Hindlimb muscle (tissue), 1 donor: Measurements from ENCODE around the gene LRSAM1. TPM values are rescaled to one million over a fixed set of nuclear protein-coding genes. Genes with fewer than 3 reads are reported as not detected.
"Not testable (repeated sequence)": the region's sequence is repeated elsewhere in the genome, so short reads cannot be mapped to it uniquely, and the experiment has no call there.

ENCODE experiments used
- DNase-seq: peaks from one replicate; pipeline ENCODE4 v3.0.0-alpha.2; 2013
- polyA plus RNA-seq: library from polyadenylated mRNA; unstranded; fragments of 120-200 nt; gene quantifications from one replicate; pipeline ENCODE4 v1.2.1, GENCODE V29; 2013; ENCODE audit not compliant: insufficient read length

Gene LRSAM1
- polyA plus RNA-seq, 1 donor, result 16.9 TPM

GRCh38 chr9:127463382-127463781 is 12.1 kb downstream of the LRSAM1 start:
- DNase-seq, result no peak

- DNase-seq, result peak; percentile 17
These were observed 12.6 kb downstream of the LRSAM1 start for GRCh38 chr9:127463911-127464310.

- not testable (repeated sequence) for DNase-seq
These were observed 15.2 kb downstream of the LRSAM1 start for GRCh38 chr9:127466407-127466917.

GRCh38 chr9:127467621-127468020 is 16.3 kb downstream of the LRSAM1 start:
- no peak for DNase-seq

GRCh38 chr9:127470662-127471061 is 19.4 kb downstream of the LRSAM1 start:
- DNase-seq, result no peak

DNA sequence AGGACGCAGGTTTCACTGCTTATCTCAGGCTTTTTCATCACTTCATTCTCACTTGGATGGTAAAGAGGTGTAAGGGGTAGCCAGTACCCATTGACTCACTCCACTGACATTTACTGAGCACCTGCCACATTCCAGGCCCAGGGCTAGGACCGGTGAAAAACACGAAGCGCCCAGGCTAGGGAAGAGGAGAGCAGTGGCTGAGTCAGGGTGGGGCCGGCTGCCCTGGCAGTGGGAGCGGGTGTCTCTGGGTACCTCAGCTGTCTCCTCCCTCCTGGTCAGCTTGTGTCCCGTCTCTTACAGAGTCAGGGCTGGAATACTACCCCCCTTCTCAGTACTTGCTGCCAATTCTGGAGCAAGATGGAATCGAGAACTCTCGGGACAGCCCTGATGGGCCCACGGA is 22.2 kb downstream of the LRSAM1 start:
- DNase-seq, result no peak

DNA sequence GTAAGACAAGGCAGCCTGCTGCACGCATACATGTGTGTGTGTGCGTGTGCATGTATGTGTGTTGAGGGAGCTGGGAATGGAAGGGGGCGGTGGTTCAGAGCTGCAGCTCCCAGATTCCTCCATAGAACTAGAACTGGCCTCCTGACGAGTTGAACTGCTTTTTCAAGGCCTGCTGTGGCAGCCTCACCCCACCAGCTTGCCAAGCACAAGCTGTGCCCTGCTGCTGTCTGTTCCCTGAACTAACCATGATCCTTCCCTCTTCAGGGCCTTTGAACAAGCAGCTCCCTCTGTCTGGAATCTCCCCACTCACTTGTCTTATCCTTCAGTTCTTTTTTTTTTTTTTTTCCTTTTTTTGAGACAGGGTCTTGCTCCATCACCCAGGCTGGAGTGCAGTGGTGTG is 22.6 kb downstream of the LRSAM1 start:
- DNase-seq, result no peak

DNA sequence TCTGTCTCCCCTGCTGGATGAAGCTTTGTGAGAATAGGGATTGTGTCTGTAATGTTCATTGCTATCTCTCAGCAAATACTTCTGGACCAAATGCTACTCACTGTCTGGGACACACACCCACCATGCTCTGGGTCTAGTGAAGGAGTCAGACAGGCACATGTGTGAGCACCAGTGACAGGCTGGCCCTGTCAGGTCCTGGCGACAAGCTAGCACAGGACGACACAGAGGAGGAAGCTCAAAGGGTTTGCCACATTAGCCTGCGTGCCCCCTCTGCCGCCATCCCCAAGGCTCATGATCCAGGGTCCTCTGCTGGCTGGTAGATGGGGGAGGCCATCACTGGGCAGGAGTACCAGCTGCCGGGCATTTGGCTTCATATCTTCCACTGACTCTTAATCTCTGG is 23.3 kb downstream of the LRSAM1 start:
- DNase-seq, result no peak

- no peak for DNase-seq
These were observed 28.3 kb downstream of the LRSAM1 start for GRCh38 chr9:127479507-127480081.

GRCh38 chr9:127482662-127483061 is 31.4 kb downstream of the LRSAM1 start:
- no peak for DNase-seq

GRCh38 chr9:127485995-127486394 is 34.7 kb downstream of the LRSAM1 start:
- DNase-seq, result no peak

GRCh38 chr9:127488946-127489345 is 37.6 kb downstream of the LRSAM1 start:
- DNase-seq, result no peak

GRCh38 chr9:127489471-127490115 is 38.3 kb downstream of the LRSAM1 start:
- no peak for DNase-seq

DNA sequence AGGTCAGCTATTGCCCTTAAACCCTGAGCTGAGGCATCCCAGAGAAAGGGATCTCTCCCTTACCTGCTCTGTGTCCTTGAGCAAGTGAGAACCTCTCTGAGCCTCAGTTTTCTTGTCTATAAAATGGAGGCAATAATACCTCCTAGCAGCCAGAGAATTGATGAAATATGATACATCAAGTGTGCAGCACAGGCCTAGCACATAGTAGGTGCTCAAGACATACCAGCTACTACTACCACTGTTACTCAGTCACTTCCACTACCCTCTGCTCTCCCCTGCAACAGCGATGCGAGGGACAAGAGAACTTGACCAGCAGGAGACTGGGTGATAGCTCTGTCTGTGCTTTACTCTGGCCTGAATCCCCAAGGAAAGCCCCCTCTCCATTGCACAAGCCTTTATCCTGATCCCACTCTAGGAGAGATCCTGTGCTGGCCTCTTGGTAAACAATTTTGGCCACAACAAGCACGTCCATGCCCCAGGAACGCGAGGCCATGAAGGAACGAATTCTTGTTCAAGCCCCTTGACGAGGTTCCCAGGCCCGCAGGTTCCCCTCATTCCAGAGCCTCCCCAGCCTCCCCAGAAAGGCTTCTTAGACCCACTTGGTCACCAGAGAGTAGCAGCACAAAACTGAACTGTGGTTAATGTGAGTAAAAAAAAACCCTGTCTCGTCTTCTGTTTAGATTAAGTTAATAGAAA is 39.4 kb downstream of the LRSAM1 start:
- no peak for DNase-seq

- no peak for DNase-seq
These were observed 40.2 kb downstream of the LRSAM1 start for GRCh38 chr9:127491516-127491915.

- DNase-seq, result no peak
These were observed 41.3 kb downstream of the LRSAM1 start for GRCh38 chr9:127492616-127493015.

- no peak for DNase-seq
These were observed 42.4 kb downstream of the LRSAM1 start for GRCh38 chr9:127493592-127494303.

DNA sequence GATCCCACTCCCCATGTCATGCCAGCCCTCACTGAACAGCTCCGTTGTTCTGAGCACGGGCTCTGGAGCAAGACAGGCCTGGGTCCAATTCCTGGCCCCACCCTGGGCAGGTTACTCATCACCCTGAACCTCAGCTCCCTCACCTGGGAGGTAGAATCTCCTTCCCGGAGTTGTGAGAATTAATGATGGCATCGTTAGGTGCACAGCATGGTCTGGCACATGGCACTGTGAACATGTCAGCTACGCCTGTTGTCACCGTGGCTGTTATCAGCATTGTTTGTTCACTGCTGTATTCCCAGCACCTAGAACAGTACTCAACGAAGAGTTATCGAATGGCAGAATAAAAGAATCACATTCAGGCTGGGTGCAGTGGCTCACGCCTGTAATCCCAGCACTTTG is 43.0 kb downstream of the LRSAM1 start:
- no peak for DNase-seq

- DNase-seq, result no peak
These were observed 44.7 kb downstream of the LRSAM1 start for GRCh38 chr9:127495884-127496555.

GRCh38 chr9:127496974-127497373 is 45.7 kb downstream of the LRSAM1 start:
- DNase-seq, result no peak

- DNase-seq, result no peak
These were observed 46.5 kb downstream of the LRSAM1 start for GRCh38 chr9:127497656-127498290.

DNA sequence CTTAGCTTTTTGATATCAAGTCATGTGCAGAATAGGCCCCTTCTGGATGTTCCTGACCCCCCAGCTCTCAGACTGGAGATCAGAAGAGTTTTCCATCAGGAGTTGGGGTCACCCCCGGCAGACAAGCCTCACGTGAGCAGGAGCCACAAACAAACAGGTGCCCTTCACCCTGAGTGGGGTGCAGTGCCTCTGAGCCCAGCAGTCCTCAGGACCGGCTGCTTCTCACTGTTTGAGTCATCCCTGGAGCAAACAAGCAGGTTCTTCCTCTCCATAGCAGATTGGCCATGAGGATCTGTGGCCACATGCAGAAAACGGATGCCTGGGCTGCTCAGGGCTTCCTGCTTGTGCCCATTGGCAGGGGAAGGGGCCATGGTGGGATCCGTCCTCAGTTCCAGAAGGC is 47.0 kb downstream of the LRSAM1 start:
- DNase-seq, result no peak
